Progenitor cell of endocrine pancreas (in vitro differentiated cells): ENCODE measurements around the gene SPDYE1. TPM values are rescaled to one million over a fixed set of nuclear protein-coding genes. Genes with fewer than 3 reads are reported as not detected.

Experiments used
- DNase-seq: peaks from one replicate; pipeline ENCODE4 v3.0.0; 2021; ENCODE audit warnings: low spot score; ENCODE audit not compliant: unreplicated experiment
- H3K27ac Mint-ChIP-seq: 2 replicates; pipeline ENCODE4 v1.8.0; 2021; ENCODE audit warnings: mild to moderate bottlenecking, moderate library complexity, mixed read lengths
- H3K27me3 Mint-ChIP-seq: 2 replicates; pipeline ENCODE4 v1.8.0; 2021; ENCODE audit warnings: mixed read lengths
- H3K36me3 Mint-ChIP-seq: 2 replicates; pipeline ENCODE4 v1.8.0; 2022; ENCODE audit warnings: mixed read lengths; ENCODE audit not compliant: insufficient read depth
- H3K4me1 Mint-ChIP-seq: 2 replicates; pipeline ENCODE4 v1.8.0; 2021; ENCODE audit warnings: low read depth, mixed read lengths
- H3K4me3 Mint-ChIP-seq: 2 replicates; pipeline ENCODE4 v1.8.0; 2021; ENCODE audit warnings: low read depth, mild to moderate bottlenecking, moderate library complexity, mixed read lengths
- H3K9me3 Mint-ChIP-seq: 2 replicates; pipeline ENCODE4 v1.8.0; 2021; ENCODE audit warnings: low read depth, mixed read lengths
- CTCF ChIP-seq: fragments of 200-600 bp; sonication (generic); IDR thresholded peaks from one replicate; pipeline ENCODE4 v1.5.0; 2021; ENCODE audit warnings: antibody characterized with exemption, mild to moderate bottlenecking; ENCODE audit not compliant: unreplicated experiment
- microRNA-seq: library from miRNA; unstranded; fragments of <30 nt; microRNA quantifications from one replicate; pipeline ENCODE4 v1.1.0, GENCODE V29; 2020; ENCODE audit warnings: borderline number of aligned reads; ENCODE audit not compliant: unreplicated experiment
- total RNA-seq: library from RNA; stranded (reverse); gene quantifications from 2 replicates; pipeline ENCODE4 v1.2.1, GENCODE V29; 2021

The SPDYE1 gene
- total RNA-seq, 1 donor from 2014 or later = not detected

DNA sequence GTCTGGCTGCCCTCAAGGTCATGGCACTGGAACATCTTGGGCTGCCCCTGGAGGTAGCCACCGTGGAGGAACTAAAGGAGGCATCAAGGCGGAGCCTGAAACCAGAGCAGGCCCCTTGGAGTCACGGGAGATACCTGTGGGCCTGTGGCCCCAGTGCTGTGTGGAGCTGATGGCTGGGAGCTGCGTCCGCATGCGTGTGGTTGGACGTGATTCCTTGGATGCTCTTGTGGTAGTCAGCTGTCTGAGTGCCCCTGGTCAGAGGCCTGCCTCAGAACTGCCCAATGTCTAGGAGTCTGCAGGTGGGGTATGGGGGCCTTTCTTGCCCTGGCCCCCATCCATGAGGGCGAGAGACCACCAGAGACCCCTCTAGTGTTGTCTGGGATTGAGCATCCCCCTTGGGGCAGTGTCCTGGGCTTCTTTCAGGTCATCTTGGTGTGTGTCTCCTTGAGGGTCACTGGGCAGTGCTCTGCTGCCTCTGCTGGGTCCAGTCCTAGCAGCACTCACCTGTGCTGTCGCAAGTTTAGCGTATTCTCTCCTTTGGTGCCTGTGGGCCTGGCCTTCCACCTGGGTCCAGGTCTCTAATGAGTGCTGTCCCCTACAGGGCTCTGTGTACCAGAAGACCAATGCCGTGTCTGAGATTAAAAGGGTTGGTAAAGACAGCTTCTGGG, 59.6 kb downstream of the SPDYE1 start:
- Mint-ChIP-seq H3K27ac (no peak overlapping the region), H3K9me3 (no peaks in the 10 kb centered on the region), H3K27me3 (no peaks in the 10 kb centered on the region), H3K36me3 (peaks cover 23% of the 10 kb centered on the region), H3K4me1 (no peaks in the 10 kb centered on the region), H3K4me3 (no peak overlapping the region)
- no peak for TF ChIP-seq CTCF
- no peak for DNase-seq

- H3K27me3 Mint-ChIP-seq = no peaks in the 10 kb centered on the region
- no peaks in the 10 kb centered on the region for H3K9me3 Mint-ChIP-seq
- no peak overlapping the region for H3K4me3 Mint-ChIP-seq
- H3K36me3 Mint-ChIP-seq = peaks cover 23% of the 10 kb centered on the region
- H3K27ac Mint-ChIP-seq = no peak overlapping the region
- H3K4me1 Mint-ChIP-seq = no peaks in the 10 kb centered on the region
- no peak for DNase-seq
- no peak for TF ChIP-seq CTCF
Measured at GRCh38 chr7:44057849-44058758, 60.4 kb downstream of the SPDYE1 start.

- Mint-ChIP-seq H3K27me3 (no peaks in the 10 kb centered on the region), H3K4me3 (no peak overlapping the region), H3K36me3 (peaks cover 23% of the 10 kb centered on the region), H3K27ac (no peak overlapping the region), H3K9me3 (no peaks in the 10 kb centered on the region), H3K4me1 (no peaks in the 10 kb centered on the region)
- TF ChIP-seq CTCF = no peak
- no peak for DNase-seq
Measured at GRCh38 chr7:44058759-44059218, 61.1 kb downstream of the SPDYE1 start.

DNA sequence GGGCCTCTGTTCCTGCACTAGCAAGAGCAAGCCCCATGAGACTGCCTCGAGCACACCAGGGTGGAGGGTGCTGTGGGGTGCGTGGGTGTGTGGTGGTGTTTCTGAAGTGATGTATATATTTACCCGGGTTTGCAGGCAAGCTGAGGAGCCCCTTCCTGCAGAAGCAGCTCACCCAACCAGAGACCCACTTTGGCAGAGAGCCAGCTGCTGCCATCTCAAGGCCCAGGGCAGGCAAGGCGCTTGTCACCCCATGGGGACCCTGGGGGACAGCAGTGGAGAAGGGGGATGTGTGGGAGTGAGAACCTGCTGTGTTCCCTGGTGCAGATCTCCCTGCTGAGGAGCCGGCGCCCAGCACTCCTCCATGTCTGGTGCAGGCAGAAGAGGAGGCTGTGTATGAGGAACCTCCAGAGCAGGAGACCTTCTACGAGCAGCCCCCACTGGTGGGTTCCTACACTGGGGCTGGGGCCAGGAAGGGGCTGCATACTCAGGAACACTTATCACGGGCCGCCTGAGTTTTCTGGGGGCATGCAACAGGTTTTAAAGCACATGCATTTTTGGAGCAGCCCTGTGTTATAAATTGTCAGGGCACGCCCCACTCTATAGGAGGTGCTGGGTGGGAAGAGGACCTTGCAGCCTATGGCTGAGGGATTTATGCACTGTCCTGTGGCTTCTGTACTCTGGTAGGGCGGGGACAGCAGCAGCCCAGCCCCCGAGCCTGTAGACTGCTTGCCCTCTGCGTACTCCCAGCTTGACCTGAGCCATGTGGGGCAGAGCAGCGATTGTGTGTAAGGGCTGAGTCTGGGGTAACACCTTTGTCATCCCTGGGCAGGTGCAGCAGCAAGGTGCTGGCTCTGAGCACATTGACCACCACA, 61.8 kb downstream of the SPDYE1 start:
- no peaks in the 10 kb centered on the region for H3K9me3 Mint-ChIP-seq
- TF ChIP-seq CTCF = no peak
- no peak for DNase-seq
- peaks cover 23% of the 10 kb centered on the region for H3K36me3 Mint-ChIP-seq
- no peaks in the 10 kb centered on the region for H3K27me3 Mint-ChIP-seq
- no peak overlapping the region for H3K4me3 Mint-ChIP-seq
- H3K27ac Mint-ChIP-seq = peak overlapping the region; percentile 71
- peaks cover 2% of the 10 kb centered on the region for H3K4me1 Mint-ChIP-seq

Small RNA genes lying within 50 kb of the gene (microRNA-seq; reads per million reads assigned to microRNA genes)
- not detected for gene MIR6837

Other genes with a start within 250 kb of the SPDYE1 start
- gene BLVRA, start 239.2 kb upstream of the SPDYE1 start, total RNA-seq = 20.3 and 22.4 TPM in 2 replicates
- 62.7 and 72.8 TPM in 2 replicates for gene MRPS24, start 128.4 kb upstream of the SPDYE1 start, total RNA-seq
- 40.0 and 40.8 TPM in 2 replicates for gene URGCP, start 91.3 kb upstream of the SPDYE1 start, total RNA-seq
- gene UBE2D4, start 71.5 kb upstream of the SPDYE1 start, total RNA-seq = 17.1 and 17.3 TPM in 2 replicates
- 68.0 and 68.3 TPM in 2 replicates for gene DBNL, start 46.8 kb downstream of the SPDYE1 start, total RNA-seq
- gene PGAM2, start 67.7 kb downstream of the SPDYE1 start, total RNA-seq = 1.8 and 2.5 TPM in 2 replicates
- 33.3 and 33.8 TPM in 2 replicates for gene POLM, start 84.6 kb downstream of the SPDYE1 start, total RNA-seq
- 52.2 and 57.5 TPM in 2 replicates for gene AEBP1, start 106.4 kb downstream of the SPDYE1 start, total RNA-seq
- 95.4 and 104 TPM in 2 replicates for gene POLD2, start 125.7 kb downstream of the SPDYE1 start, total RNA-seq
- gene MYL7, start 143.4 kb downstream of the SPDYE1 start, total RNA-seq = 1.5 and 1.7 TPM in 2 replicates
- 4.9 and 5.9 TPM in 2 replicates for gene GCK, start 191.5 kb downstream of the SPDYE1 start, total RNA-seq
- 79.2 and 82.5 TPM in 2 replicates for gene YKT6, start 203.1 kb downstream of the SPDYE1 start, total RNA-seq